Astrocyte of the spinal cord (primary cell): ENCODE data around the gene SLC35C1.
A peak's percentile ranks its signal among the peaks of the same experiment; 100 is the strongest.

Experiments
- DNase-seq: peaks from one replicate; pipeline ENCODE4 v3.0.0; 2011; ENCODE audit warnings: low read depth, low spot score
- H3K4me3 ChIP-seq: 2 replicates; pipeline ENCODE4 v1.5.1; 2011; ENCODE audit warnings: low read depth, mild to moderate bottlenecking, low read length, moderate library complexity
- CTCF ChIP-seq: IDR thresholded peaks from 2 replicates; pipeline ENCODE4 v1.5.1; 2012; ENCODE audit warnings: low read depth, mild to moderate bottlenecking, low read length, inconsistent platforms
- in situ Hi-C: cut with HindIII; loops from 2 replicates; pipeline ENCODE4 v1.10.0; 2017; ENCODE audit warnings: low sequenced_read_pairs

The SLC35C1 gene

GRCh38 chr11:45804761-45805304 lies at the start of gene SLC35C1:
TSS of gene SLC35C1 (plus strand) at chr11:45805149. CDS start at chr11:45805802, 653 bp downstream.
- H3K4me3 ChIP-seq = peak within 1 kb of the TSS; percentile 52
- in situ Hi-C loops = no loop called here
- peak; percentile 95 for DNase-seq
- peak; percentile 8 for TF ChIP-seq CTCF

- TF ChIP-seq CTCF = no peak
- in situ Hi-C loops = no loop called here
- DNase-seq = no peak
- no peak overlapping the region for H3K4me3 ChIP-seq
Measured at GRCh38 chr11:45755281-45755859, 49.6 kb upstream of the SLC35C1 start.

- in situ Hi-C loops = no loop called here
- no peak for TF ChIP-seq CTCF
- no peak overlapping the region for H3K4me3 ChIP-seq
- DNase-seq = no peak
Measured at GRCh38 chr11:45756384-45757010, 48.5 kb upstream of the SLC35C1 start.

- no peak for TF ChIP-seq CTCF
- H3K4me3 ChIP-seq = no peak overlapping the region
- DNase-seq = no peak
- in situ Hi-C loops = no loop called here
Measured at GRCh38 chr11:45757672-45758071, 47.3 kb upstream of the SLC35C1 start.

- no peak overlapping the region for H3K4me3 ChIP-seq
- TF ChIP-seq CTCF = no peak
- DNase-seq = no peak
- in situ Hi-C loops = no loop called here
Measured at GRCh38 chr11:45761659-45762058, 43.3 kb upstream of the SLC35C1 start.

GRCh38 chr11:45765107-45765668 lies 39.8 kb upstream of the SLC35C1 start:
- TF ChIP-seq CTCF = no peak
- DNase-seq = no peak
- in situ Hi-C loops = no loop called here
- H3K4me3 ChIP-seq = no peak overlapping the region
